Stimulated activated CD4-positive, alpha-beta T cell treated with anti-CD3 and anti-CD28 coated beads, Interleukin-12 subunit alpha, Interleukin-12 subunit beta, amount 100 ng/mL, for 48 hours (primary cell): ENCODE data around the gene DNMT3L.

Source experiments
- DNase-seq, 3 donors: peaks; one replicate each; pipeline ENCODE4 v3.0.0-alpha.2; 2020; ENCODE audit warnings: low read depth in 2 of 3, low spot score in 1 of 3

DNMT3L gene

GRCh38 chr21:44279354-44280260 lies 17.9 kb upstream of the DNMT3L start:
- DNase-seq = no peak

- no peak for DNase-seq
Observed at GRCh38 chr21:44275041-44275440, 13.3 kb upstream of the DNMT3L start.

GRCh38 chr21:44273046-44273445 lies 11.3 kb upstream of the DNMT3L start:
- DNase-seq = no peak

- DNase-seq = no peak
Observed at GRCh38 chr21:44272284-44272858, 10.7 kb upstream of the DNMT3L start.

DNA sequence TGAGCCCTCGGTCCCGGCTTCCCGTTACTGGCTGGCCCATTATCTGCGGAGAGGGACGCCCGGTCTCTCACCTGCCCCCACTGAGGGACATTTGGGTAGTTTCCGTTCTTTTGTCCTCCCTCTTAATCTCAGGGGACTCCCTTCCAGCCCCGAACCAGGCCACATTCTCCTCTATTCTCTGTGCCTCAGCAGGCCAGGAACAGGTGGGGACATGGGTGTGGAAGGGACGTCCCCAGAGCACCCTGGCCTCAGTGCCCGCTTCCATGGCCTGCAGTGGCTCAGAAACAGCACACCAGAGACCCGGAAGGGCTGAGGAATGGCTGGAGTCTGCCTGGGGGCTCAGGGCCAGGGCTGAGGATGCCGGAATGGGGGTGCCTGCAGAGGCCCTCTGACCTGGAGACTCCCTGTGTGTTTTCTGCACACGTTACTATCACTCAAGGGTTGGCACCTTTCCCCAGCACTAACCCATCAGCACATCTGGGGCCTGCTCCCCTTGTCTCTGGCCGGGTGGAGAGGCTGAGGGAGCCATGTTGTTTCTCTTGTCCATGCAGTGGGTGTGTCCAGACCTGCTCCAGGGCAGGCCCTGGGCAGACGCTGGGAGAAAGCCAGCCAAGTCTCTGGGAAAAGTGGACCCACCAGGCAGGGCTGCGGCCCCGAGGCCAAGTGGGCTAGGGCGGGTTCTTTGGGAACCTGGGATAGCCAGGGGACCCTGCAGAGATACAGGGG lies 10.0 kb upstream of the DNMT3L start:
- no peak for DNase-seq

DNA sequence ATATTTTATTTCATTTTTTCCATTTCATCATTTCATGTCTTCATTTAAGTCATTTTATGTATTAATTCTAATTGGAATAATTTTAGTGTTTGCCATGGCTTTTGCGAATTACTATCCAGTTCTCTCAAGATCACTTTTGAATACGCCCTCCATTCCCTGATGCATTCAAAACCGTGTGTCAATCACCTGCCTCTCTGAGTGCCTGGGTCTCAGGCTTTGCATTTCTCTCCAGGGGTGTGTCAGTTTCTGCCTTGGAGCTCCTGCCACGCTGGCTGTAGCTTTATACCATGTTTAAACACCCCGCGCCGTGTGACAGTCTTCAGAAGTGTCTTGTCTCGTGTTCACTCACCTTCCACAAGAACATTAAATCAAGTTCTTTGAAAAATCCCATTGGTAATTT lies 7.4 kb upstream of the DNMT3L start:
- DNase-seq = no peak

GRCh38 chr21:44267655-44268142 lies 6.0 kb upstream of the DNMT3L start:
- no peak for DNase-seq

DNA sequence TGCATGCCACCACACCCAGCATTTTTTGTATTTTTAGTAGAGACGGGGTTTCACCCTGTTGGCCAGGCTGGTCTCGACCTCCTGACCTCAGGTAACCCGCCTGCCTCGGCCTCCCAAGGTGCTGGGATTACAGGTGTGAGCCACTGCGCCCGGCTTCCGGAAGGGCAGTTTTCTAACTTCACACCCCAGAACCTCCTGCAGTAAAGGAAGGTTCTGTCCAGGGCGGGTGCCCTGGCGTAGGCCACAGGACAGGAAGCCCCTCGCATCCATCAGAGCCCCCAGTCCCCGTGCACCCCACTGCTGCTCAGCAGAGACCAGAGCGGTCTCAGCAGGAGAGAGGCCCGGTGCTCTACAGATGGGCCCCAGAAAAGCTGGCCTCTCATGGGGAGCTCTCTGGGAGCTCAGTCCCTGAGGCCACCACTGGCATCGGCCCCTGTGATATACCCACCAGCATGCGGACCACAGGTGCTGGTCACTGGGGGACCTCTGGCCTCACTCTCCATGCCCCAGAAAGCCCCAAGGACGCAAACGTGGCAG lies 4.1 kb upstream of the DNMT3L start:
- DNase-seq = no peak

GRCh38 chr21:44263768-44264167 lies 2.1 kb upstream of the DNMT3L start:
- no peak for DNase-seq

DNA sequence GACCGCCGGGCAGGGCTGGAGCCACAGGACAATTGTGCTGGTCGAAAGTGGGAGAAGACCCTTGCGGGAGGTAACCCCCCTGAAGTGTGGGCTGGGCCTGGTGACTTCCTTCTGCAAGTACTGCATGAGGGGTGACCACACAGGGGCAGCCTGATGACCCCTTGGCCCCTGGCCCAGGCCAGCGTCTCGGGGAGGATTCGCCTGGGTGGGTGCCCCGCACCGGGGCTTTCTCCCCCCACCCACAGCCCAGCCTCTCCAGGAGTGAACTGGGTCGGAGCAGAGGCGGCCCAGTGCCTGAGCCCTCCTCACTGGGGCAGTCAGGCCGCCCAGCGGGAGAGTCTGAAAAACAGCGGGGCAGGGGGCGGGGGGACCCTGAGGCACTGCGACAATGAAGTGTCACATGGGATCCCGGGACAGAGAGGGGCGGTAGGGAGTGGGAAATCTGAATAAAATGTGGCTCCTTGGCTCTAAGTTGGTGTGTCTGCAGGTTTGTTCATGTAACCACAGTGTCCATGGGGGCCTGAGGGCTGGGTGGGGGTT lies 1.6 kb upstream of the DNMT3L start:
- no peak for DNase-seq

- no peak for DNase-seq
Observed at GRCh38 chr21:44262338-44263056, 800 bp upstream of the DNMT3L start.

- no peak for DNase-seq
Observed at GRCh38 chr21:44260791-44261631, 686 bp downstream of the DNMT3L start.

GRCh38 chr21:44260066-44260465 lies 1.6 kb downstream of the DNMT3L start:
- no peak for DNase-seq

- no peak for DNase-seq
Observed at GRCh38 chr21:44259082-44259705, 2.5 kb downstream of the DNMT3L start.

- DNase-seq = no peak
Observed at GRCh38 chr21:44258056-44258725, 3.5 kb downstream of the DNMT3L start.

DNA sequence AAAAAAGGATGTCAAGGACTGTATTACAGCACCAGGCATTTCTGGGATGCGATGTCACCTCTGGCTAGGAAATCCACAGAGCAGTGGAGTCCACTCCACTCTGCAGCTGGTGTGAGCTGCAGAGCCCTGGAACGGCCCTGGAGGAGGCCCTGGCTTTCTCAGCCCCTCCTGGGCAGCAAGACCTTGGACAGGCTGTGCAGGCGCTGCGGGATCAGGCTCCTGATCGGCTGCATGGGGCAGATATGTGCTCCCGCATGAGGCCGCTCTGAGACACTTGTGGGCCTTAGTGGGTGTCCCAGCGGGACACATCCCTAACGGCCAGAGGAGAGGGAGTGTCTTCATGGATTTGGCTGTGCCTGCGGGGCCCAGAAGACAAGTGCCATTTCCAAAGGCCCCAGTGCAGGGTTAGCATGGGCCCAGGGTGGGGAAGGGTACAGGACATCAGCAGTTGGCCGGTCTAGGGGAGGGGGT lies 6.2 kb downstream of the DNMT3L start:
- no peak for DNase-seq

GRCh38 chr21:44253832-44254710 lies 7.6 kb downstream of the DNMT3L start:
- DNase-seq = no peak
